GM21528 (cell line): Measurements from ENCODE around the gene SHF.
A peak's percentile ranks its signal among the peaks of the same experiment; 100 is the strongest.

Experiments
- ATAC-seq: cut with Tn5 transposase; IDR thresholded peaks from one replicate; pipeline ENCODE4 v1.9.1; 2021; ENCODE audit warnings: mild to moderate bottlenecking, moderate library complexity; ENCODE audit not compliant: unreplicated experiment, low FRiP score

The SHF gene

GRCh38 chr15:45171912-45172311 lies 15.9 kb downstream of the SHF start:
- ATAC-seq: no peak

- ATAC-seq: no peak
Measured at GRCh38 chr15:45169608-45170480, 17.9 kb downstream of the SHF start.

- no peak for ATAC-seq
Measured at GRCh38 chr15:45168751-45169551, 18.8 kb downstream of the SHF start.

GRCh38 chr15:45168286-45168685 lies 19.5 kb downstream of the SHF start:
- ATAC-seq: no peak

GRCh38 chr15:45167631-45168205 lies 20.0 kb downstream of the SHF start:
- ATAC-seq: no peak

- peak; percentile 82 for ATAC-seq
Measured at GRCh38 chr15:45166834-45167630, 20.7 kb downstream of the SHF start.

- ATAC-seq: no peak
Measured at GRCh38 chr15:45165536-45165935, 22.2 kb downstream of the SHF start.

- ATAC-seq: no peak
Measured at GRCh38 chr15:45164914-45165313, 22.9 kb downstream of the SHF start.

- no peak for ATAC-seq
Measured at GRCh38 chr15:45163508-45163856, 24.3 kb downstream of the SHF start.

- ATAC-seq: no peak
Measured at GRCh38 chr15:45162771-45163507, 24.8 kb downstream of the SHF start.

- no peak for ATAC-seq
Measured at GRCh38 chr15:45161666-45162065, 26.1 kb downstream of the SHF start.

GRCh38 chr15:45157974-45158373 lies 29.8 kb downstream of the SHF start:
- no peak for ATAC-seq

- ATAC-seq: no peak
Measured at GRCh38 chr15:45156744-45157455, 30.9 kb downstream of the SHF start.

GRCh38 chr15:45155739-45156138 lies 32.0 kb downstream of the SHF start:
- ATAC-seq: no peak

GRCh38 chr15:45151998-45152828 lies 35.6 kb downstream of the SHF start:
- ATAC-seq: no peak

- ATAC-seq: no peak
Measured at GRCh38 chr15:45150997-45151396, 36.8 kb downstream of the SHF start.

GRCh38 chr15:45150481-45150880 lies 37.3 kb downstream of the SHF start:
- ATAC-seq: no peak

GRCh38 chr15:45149060-45149459 lies 38.7 kb downstream of the SHF start:
- ATAC-seq: no peak
